GM19240 (cell line): ENCODE measurements around the gene TRIM17.
A peak's percentile ranks its signal among the peaks of the same experiment; 100 is the strongest.
"Not testable (repeated sequence)": the region's sequence is repeated elsewhere in the genome, so short reads cannot be mapped to it uniquely, and the experiment has no call there.

Source experiments
- DNase-seq: peaks from one replicate; pipeline ENCODE4 v3.0.0; 2011; ENCODE audit warnings: low spot score; ENCODE audit not compliant: insufficient read length

The TRIM17 gene

GRCh38 chr1:228448372-228448771 is 31.7 kb upstream of the TRIM17 start:
- no peak for DNase-seq

- no peak for DNase-seq
These were observed 30.2 kb upstream of the TRIM17 start for GRCh38 chr1:228446852-228447251.

- peak; percentile 55 for DNase-seq
These were observed 29.4 kb upstream of the TRIM17 start for GRCh38 chr1:228445843-228446650.

- DNase-seq, result no peak
These were observed 28.8 kb upstream of the TRIM17 start for GRCh38 chr1:228445490-228445842.

GRCh38 chr1:228443395-228443794 is 26.7 kb upstream of the TRIM17 start:
- DNase-seq, result no peak

GRCh38 chr1:228440761-228441500 is 24.3 kb upstream of the TRIM17 start:
- no peak for DNase-seq

GRCh38 chr1:228438266-228438665 is 21.6 kb upstream of the TRIM17 start:
- DNase-seq, result no peak

GRCh38 chr1:228437424-228437962 is 20.8 kb upstream of the TRIM17 start:
- DNase-seq, result no peak

GRCh38 chr1:228434689-228435088 is 18.0 kb upstream of the TRIM17 start:
- DNase-seq, result no peak

GRCh38 chr1:228433337-228434053 is 16.8 kb upstream of the TRIM17 start:
- DNase-seq, result not testable (repeated sequence)

GRCh38 chr1:228430243-228430642 is 13.6 kb upstream of the TRIM17 start:
- DNase-seq, result no peak

- DNase-seq, result no peak
These were observed 13.0 kb upstream of the TRIM17 start for GRCh38 chr1:228429698-228430097.

- DNase-seq, result no peak
These were observed 12.3 kb upstream of the TRIM17 start for GRCh38 chr1:228429007-228429406.

- DNase-seq, result no peak
These were observed 11.8 kb upstream of the TRIM17 start for GRCh38 chr1:228428412-228428811.

- DNase-seq, result no peak
These were observed 10.0 kb upstream of the TRIM17 start for GRCh38 chr1:228426518-228427175.

- no peak for DNase-seq
These were observed 8.3 kb upstream of the TRIM17 start for GRCh38 chr1:228424685-228425660.

GRCh38 chr1:228423404-228424053 is 6.9 kb upstream of the TRIM17 start:
- no peak for DNase-seq

GRCh38 chr1:228420968-228421826 is 4.5 kb upstream of the TRIM17 start:
- no peak for DNase-seq
